Erythroblast (primary cell): ENCODE measurements around the gene PLCL1.

Experiments
- DNase-seq, 2 experiments: peaks; one replicate each; lab custom pipeline; 2025; lab: John Stamatoyannopoulos, UW
- GATA1 ChIP-seq: IDR thresholded peaks from 2 replicates; pipeline ENCODE4 v1.6.1; 2011; ENCODE audit warnings: low read depth, mild to moderate bottlenecking, control low read depth, low read length, moderate library complexity
- POLR2A ChIP-seq: IDR thresholded peaks from 2 replicates; pipeline ENCODE4 v1.6.1; 2011; ENCODE audit warnings: mild to moderate bottlenecking, low read length

PLCL1 gene

GRCh38 chr2:197804049-197804757 is at the start of gene PLCL1:
TSS of gene PLCL1 (plus strand) at chr2:197804593.
- no peak for TF ChIP-seq POLR2A
- TF ChIP-seq GATA1 = no peak
- peak; percentile 91 to 92 for DNase-seq

GRCh38 chr2:197759013-197759412 is 45.4 kb upstream of the PLCL1 start:
- no peak for TF ChIP-seq GATA1
- TF ChIP-seq POLR2A = no peak
- no peak for DNase-seq

- no peak for TF ChIP-seq GATA1
- no peak for TF ChIP-seq POLR2A
- no peak for DNase-seq
Measured at GRCh38 chr2:197759625-197760292, 44.6 kb upstream of the PLCL1 start.

- no peak for TF ChIP-seq GATA1
- no peak for DNase-seq
Measured at GRCh38 chr2:197760293-197760657, 44.1 kb upstream of the PLCL1 start.

- TF ChIP-seq POLR2A = no peak
- TF ChIP-seq GATA1 = no peak
- DNase-seq = peak; percentile 37 to 68
Measured at GRCh38 chr2:197777823-197778407, 26.5 kb upstream of the PLCL1 start.

DNA sequence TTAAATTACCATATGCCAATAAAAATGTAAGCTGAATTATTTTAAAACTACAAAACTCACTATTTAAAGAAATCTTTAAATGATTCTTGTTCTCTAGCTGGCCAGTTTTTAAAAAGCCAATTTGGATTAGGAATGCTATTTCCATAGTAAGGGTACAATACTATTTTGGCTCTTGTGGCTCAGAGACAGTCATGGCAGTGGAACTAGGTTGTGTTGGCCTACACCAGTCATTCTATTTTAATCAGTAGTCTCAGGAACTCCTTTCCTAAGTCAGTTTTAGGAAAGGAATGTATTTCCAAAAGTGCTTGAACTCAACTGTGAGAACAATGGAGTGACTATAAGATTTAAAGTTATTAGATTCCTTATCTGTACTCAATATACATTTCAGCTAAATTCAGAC is 25.1 kb upstream of the PLCL1 start:
- TF ChIP-seq GATA1 = no peak
- TF ChIP-seq POLR2A = no peak
- no peak for DNase-seq

DNA sequence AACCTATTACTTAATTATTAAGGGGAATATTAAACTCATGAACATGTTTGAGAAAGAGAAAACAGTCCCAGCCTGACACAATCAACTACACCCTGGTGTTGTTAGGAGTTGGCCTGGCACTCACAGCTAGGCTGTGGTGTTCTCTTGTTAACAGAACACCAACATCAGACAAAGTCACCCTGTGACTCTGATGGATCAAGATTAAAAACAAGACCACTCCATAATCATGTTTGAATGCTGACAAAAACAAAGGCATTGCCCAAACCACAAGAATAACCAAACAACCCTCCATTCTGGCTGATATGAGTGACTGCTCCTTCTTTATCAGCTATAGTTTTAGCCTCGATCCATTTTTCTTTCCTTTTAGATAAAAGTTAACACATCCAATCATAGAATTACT is 22.3 kb upstream of the PLCL1 start:
- DNase-seq = peak; percentile 4 to 63
- TF ChIP-seq POLR2A (no peak), GATA1 (no peak)

GRCh38 chr2:197784956-197785941 is 19.1 kb upstream of the PLCL1 start, which contains the start of gene BOLL:
TSS of gene BOLL (minus strand) at chr2:197785319. CDS start at chr2:197781850, 3,469 bp downstream.
- TF ChIP-seq POLR2A = no peak
- TF ChIP-seq GATA1 = no peak
- DNase-seq = no peak

DNA sequence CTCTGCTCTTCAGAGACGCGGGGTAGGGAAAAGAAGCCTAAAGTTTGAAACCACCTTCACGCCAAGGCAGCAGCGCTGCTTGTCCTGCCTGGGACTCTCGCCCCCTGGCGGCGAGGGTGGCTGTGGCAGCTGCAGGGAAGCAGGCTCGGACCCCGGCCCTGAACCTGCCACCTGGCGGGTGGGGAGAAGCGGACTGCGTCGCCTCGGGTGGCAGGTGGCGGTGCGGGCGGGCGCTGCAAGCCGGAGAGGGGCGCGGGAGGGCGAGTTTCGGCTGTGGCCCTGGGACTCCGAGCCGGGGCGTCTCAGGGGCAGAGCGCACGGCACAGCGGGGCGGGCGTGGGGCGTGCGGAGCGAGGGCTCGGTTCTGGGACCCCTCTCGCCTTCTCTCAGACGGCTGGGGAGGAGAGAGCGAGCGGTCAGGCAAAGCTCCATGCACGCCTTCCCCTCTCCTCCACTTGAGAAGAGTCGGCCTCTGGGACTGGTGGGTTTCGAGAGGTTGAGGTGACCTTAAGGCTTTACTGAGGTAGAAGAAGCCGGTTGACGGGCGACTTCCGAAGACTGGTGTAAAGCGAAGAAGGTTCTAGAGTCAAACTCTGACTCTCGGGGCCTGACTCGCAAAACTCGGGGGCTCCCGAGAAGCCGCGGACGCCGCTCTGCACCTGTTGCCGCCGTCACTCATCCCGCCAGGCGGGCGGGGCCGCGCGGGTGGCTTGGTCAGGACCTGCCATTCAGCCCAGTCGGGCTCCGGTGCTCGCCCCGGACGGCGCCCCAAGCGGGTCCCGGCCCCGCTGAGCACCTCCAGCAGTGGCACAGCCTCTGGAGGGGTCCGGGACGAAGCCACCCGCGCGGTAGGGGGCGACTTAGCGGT is 18.1 kb upstream of the PLCL1 start:
- DNase-seq = peak; percentile 73 to 75
- no peak for TF ChIP-seq POLR2A
- no peak for TF ChIP-seq GATA1

DNA sequence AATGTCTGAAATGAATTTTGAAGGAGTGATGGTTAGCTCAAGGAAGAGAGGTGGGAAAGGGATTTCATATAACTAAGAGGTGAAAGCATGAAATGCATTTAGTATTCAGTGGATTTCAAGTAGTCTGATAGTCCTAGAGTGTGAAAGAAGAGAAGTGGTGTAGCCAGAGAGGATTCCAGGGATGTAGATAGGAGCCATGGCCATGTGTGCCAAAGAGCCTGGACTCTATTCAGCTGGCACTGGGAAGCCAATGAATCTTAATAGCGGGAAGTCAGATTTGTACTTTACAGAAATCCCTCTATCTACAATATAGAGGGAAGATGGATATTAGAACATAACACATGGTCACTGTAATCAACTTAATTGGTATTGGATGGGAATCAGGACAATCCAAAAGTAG is 10.9 kb upstream of the PLCL1 start:
- no peak for TF ChIP-seq POLR2A
- no peak for TF ChIP-seq GATA1
- DNase-seq = no peak

GRCh38 chr2:197795277-197795676 is 9.1 kb upstream of the PLCL1 start:
- DNase-seq = no peak
- no peak for TF ChIP-seq POLR2A
- TF ChIP-seq GATA1 = no peak

GRCh38 chr2:197798187-197798586 is 6.2 kb upstream of the PLCL1 start:
- no peak for DNase-seq
- no peak for TF ChIP-seq GATA1
- no peak for TF ChIP-seq POLR2A

DNA sequence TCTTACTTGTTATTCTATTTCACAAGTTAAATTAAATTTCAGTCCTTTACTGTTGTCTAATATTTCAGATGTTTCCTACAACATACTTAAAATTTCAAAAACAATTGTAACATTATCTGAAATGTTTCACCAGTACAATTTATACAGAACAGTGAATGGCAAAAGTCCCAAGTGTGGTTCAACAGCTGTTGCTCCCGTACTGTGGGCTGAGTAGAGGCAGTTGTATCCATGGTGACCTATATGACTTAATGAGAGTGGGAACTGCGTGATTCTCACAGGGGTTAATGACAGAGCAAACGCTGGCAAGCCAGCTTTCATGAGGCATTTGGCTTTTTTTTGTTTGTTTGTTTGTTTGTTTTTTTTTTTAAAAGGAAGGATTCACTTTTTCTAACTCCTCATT is 5.3 kb upstream of the PLCL1 start:
- TF ChIP-seq POLR2A = no peak
- no peak for TF ChIP-seq GATA1
- no peak for DNase-seq
